Astrocyte of the spinal cord (primary cell): ENCODE data around the gene LHX2.

Experiments
- DNase-seq: peaks from one replicate; pipeline ENCODE4 v3.0.0; 2011; ENCODE audit warnings: low read depth, low spot score
- H3K4me3 ChIP-seq: 2 replicates; pipeline ENCODE4 v1.5.1; 2011; ENCODE audit warnings: low read depth, mild to moderate bottlenecking, low read length, moderate library complexity
- CTCF ChIP-seq: IDR thresholded peaks from 2 replicates; pipeline ENCODE4 v1.5.1; 2012; ENCODE audit warnings: low read depth, mild to moderate bottlenecking, low read length, inconsistent platforms
- in situ Hi-C: cut with HindIII; loops from 2 replicates; pipeline ENCODE4 v1.10.0; 2017; ENCODE audit warnings: low sequenced_read_pairs

LHX2 gene

DNA sequence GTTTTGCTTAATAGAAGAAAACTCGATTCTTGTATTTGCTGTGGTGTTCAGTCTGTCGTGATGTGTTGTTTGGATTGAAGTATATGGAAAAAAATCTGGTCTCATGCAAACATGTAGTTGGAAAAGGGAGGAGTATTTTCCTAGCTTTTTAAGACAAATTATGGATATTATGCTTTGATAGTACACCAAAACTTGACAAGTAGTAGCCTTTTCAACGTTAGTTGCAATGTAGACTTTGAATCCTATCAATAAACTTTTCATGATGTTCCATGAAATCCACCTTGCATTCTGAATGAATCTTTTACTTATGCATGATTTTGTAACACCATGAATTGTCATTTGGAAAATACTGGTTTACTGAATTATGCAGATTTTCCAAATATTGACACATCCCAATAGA, 64.2 kb downstream of the LHX2 start:
- no peak for DNase-seq
- in situ Hi-C loops, result no loop called here
- H3K4me3 ChIP-seq, result no peak overlapping the region
- no peak for TF ChIP-seq CTCF

DNA sequence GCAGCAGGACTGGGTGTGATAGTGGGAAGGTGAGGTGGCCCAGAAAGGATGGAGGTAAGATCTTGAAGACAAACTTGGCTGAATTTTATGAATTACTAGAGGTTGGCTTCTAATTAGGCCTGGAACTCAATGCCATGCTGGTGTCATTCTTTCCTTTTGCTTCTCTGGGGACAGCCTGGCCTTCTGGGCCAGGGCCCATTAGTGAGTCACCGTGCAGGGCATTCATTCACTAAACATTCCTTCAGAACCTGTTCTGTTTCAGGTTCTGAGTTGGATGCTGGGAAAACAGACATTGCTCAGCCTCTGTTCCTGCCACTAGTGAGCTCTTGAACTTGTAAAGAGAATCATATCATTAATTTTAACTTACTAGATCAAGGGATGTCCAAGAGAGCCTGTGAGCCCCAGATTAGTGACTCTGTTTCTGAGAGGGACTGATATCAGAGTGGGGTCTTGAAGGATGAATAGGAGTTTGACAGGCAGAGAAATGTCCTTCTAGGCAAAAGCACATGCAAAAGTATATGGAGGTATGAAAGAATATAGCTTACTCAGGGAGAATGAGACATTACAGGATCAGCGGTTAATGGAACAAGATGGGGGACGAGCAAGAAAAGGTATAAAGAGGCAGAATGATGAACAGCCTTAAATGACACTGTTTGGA, 66.5 kb downstream of the LHX2 start:
- in situ Hi-C loops, result no loop called here
- no peak for DNase-seq
- no peak for TF ChIP-seq CTCF
- H3K4me3 ChIP-seq, result no peak overlapping the region

- no peak for TF ChIP-seq CTCF
- DNase-seq, result peak; percentile 23
- H3K4me3 ChIP-seq, result no peak overlapping the region
- in situ Hi-C loops, result no loop called here
These were observed 67.1 kb downstream of the LHX2 start for GRCh38 chr9:124078641-124079040.

- peak; percentile 46 for DNase-seq
- TF ChIP-seq CTCF, result no peak
- no peak overlapping the region for H3K4me3 ChIP-seq
- in situ Hi-C loops, result no loop called here
These were observed 67.8 kb downstream of the LHX2 start for GRCh38 chr9:124079176-124079925.

- H3K4me3 ChIP-seq, result no peak overlapping the region
- in situ Hi-C loops, result no loop called here
- no peak for TF ChIP-seq CTCF
- no peak for DNase-seq
These were observed 71.1 kb downstream of the LHX2 start for GRCh38 chr9:124082622-124083021.
